ENCODE data around the gene LAMA2. TPM values are rescaled to one million over a fixed set of nuclear protein-coding genes. Genes with fewer than 3 reads are reported as not detected.

The LAMA2 gene
- total and polyA plus RNA-seq, 8 donors, result 3.4 to 110 (median 31.6) TPM

DNA sequence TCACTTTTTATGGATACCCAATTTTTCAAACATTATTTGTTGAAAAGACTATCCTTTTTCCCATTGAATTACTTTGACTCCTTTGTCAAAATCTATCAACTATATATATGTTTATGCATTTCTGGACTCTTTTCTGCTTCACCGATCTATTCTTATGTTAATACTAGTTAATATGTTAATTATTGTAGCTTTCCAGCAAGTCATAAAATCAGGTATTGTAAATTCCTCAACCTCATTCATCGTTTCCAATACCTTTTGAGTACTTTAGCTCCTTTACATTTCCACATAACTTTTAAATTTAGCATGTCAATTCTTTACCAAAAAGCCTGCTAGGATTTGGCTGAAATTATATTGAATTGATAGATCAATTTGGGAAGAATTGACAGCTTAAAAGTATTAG lies 419.7 kb downstream of the LAMA2 start:
- no peak for DNase-seq
- 76 to 89% (median 82%) methylated on average over 2 of the region's 2 CpGs for WGBS, 5 donors

DNA sequence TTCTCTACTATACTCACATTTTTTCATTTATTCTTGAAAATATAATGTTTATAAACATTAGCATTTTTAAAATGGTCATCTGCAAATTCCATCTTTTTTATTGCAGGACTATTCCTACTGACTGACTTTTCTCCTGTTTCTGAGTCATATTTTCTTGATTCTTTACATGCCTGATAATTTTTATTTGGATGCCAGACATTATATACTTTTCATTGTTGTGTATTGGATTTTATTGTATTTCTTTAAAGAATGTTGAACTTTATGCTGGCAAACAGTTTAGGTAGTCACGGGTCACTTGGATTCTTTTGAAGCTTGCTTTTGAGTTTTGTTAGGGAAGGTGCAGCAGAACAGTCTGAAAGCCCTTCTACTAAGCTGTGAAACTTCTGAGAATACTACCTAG lies 423.9 kb downstream of the LAMA2 start:
- Histone ChIP-seq H3K27me3 (no peaks in the 10 kb centered on the region), H3K4me1 (no peaks in the 10 kb centered on the region), H3K27ac (no peak overlapping the region), H3K36me3 (peaks cover 0 to 8% (median under 1%) of the 10 kb centered on the region in 4 donors), H3K9me3 (no peaks in the 10 kb centered on the region), H3K4me3 (no peak overlapping the region)
- TF ChIP-seq, protein P1, sequence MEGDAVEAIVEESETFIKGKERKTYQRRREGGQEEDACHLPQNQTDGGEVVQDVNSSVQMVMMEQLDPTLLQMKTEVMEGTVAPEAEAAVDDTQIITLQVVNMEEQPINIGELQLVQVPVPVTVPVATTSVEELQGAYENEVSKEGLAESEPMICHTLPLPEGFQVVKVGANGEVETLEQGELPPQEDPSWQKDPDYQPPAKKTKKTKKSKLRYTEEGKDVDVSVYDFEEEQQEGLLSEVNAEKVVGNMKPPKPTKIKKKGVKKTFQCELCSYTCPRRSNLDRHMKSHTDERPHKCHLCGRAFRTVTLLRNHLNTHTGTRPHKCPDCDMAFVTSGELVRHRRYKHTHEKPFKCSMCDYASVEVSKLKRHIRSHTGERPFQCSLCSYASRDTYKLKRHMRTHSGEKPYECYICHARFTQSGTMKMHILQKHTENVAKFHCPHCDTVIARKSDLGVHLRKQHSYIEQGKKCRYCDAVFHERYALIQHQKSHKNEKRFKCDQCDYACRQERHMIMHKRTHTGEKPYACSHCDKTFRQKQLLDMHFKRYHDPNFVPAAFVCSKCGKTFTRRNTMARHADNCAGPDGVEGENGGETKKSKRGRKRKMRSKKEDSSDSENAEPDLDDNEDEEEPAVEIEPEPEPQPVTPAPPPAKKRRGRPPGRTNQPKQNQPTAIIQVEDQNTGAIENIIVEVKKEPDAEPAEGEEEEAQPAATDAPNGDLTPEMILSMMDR (IDR thresholded peaks at IDR 0.05), result no peak
- TF ChIP-seq POLR2A (IDR thresholded peaks at IDR 0.05), result no peak
- TF ChIP-seq EP300 (IDR thresholded peaks at IDR 0.05), result no peak
- TF ChIP-seq POLR2AphosphoS5 (IDR thresholded peaks at IDR 0.05), result no peak
- no peak for DNase-seq
- intact Hi-C loops (cut with DNase I; ENCODE audit: low total_unique reads), result no loop called here
- 69 to 93% (median 89%) methylated on average over 1 of the region's 1 CpG for WGBS, 5 donors

More for the DNA sequence above, 419.7 kb downstream of the LAMA2 start:
- Histone ChIP-seq H3K9me3 (no peaks in the 10 kb centered on the region), H3K27me3 (no peaks in the 10 kb centered on the region), H3K4me1 (no peaks in the 10 kb centered on the region), H3K4me3 (no peak overlapping the region), H3K36me3 (peaks cover 0 to 20% (median 13%) of the 10 kb centered on the region in 4 donors), H3K27ac (no peak overlapping the region)
- intact Hi-C loops (cut with DNase I; ENCODE audit: low total_unique reads), result no loop called here
- no peak for TF ChIP-seq EP300 (IDR thresholded peaks at IDR 0.05)
- TF ChIP-seq, protein P1 (IDR thresholded peaks at IDR 0.05), result no peak
- no peak for TF ChIP-seq POLR2A (IDR thresholded peaks at IDR 0.05)
- no peak for TF ChIP-seq POLR2AphosphoS5 (IDR thresholded peaks at IDR 0.05)

DNA sequence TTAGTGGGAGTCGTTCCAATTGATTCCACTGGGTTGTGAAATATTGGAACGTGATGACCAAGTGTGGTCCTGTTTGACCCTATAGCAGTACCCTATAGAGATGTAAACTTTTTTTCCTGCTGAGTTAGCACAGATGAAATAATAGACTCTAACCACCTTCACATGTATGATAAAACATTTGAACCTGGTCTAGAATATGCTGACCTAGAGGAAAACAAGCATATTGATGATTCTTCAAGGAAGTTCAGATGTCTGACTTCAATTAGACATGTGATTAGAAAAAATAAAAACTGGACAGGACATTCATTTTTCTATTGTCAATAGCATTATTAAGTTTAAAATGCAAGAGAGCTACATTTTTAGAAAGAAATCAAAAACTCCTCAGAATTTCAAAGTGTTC lies 424.9 kb downstream of the LAMA2 start:
- no peak overlapping the region for H3K27ac ChIP-seq
- 79 to 96% (median 88%) methylated on average over 2 of the region's 2 CpGs for WGBS, 5 donors
- TF ChIP-seq, protein P1 (IDR thresholded peaks at IDR 0.05), result no peak
- no peak for TF ChIP-seq EP300 (IDR thresholded peaks at IDR 0.05)
- no peak for TF ChIP-seq POLR2A (IDR thresholded peaks at IDR 0.05)
- TF ChIP-seq POLR2AphosphoS5 (IDR thresholded peaks at IDR 0.05), result no peak
- no peaks in the 10 kb centered on the region for H3K27me3 ChIP-seq
- no peaks in the 10 kb centered on the region for H3K4me1 ChIP-seq
- no peak for DNase-seq
- no peaks in the 10 kb centered on the region for H3K9me3 ChIP-seq
- intact Hi-C loops (cut with DNase I; ENCODE audit: low total_unique reads), result no loop called here
- no peak overlapping the region for H3K4me3 ChIP-seq
- H3K36me3 ChIP-seq, result peaks cover 0 to 8% (median under 1%) of the 10 kb centered on the region in 4 donors

DNA sequence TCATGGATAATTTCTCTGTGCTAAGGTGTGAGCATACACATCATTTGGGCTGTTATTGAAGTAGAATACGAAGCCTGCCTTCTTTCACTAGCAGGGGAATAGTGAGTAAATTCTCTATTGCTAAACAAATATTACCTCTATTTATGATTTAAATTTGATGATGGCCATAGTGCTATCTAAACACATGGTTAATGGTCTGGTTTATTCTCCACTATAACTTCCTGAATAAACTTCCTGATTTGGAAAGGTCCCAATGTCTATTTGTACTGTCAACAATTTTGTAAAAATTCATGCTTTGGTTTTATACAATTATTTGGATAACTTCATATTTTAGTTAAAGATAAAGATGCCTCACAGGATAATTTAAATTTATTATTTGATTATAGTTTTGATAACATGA lies 426.2 kb downstream of the LAMA2 start:
- Histone ChIP-seq H3K9me3 (no peaks in the 10 kb centered on the region), H3K4me1 (no peaks in the 10 kb centered on the region), H3K27ac (no peak overlapping the region), H3K4me3 (no peak overlapping the region), H3K36me3 (peaks cover 0 to 10% (median 4%) of the 10 kb centered on the region in 4 donors), H3K27me3 (no peaks in the 10 kb centered on the region)
- WGBS, 5 donors, result 82 to 91% (median 91%) methylated on average over 1 of the region's 1 CpG
- no peak for DNase-seq
- intact Hi-C loops (cut with DNase I; ENCODE audit: low total_unique reads), result no loop called here
- TF ChIP-seq, protein P1 (IDR thresholded peaks at IDR 0.05), result no peak
- TF ChIP-seq POLR2A (IDR thresholded peaks at IDR 0.05), result no peak
- TF ChIP-seq EP300 (IDR thresholded peaks at IDR 0.05), result no peak
- TF ChIP-seq POLR2AphosphoS5 (IDR thresholded peaks at IDR 0.05), result no peak

Measured in stomach (tissue), 9 donors.